NCI-H187 (cell line): ENCODE results near the gene IL5RA.

Source experiments
- DNase-seq, 2 experiments: peaks; one replicate each; lab custom pipeline; 2025; lab: John Stamatoyannopoulos, UW

IL5RA gene

GRCh38 chr3:3065876-3066275 is 44.3 kb downstream of the IL5RA start:
- DNase-seq: no peak

GRCh38 chr3:3064297-3064696 is 45.9 kb downstream of the IL5RA start:
- no peak for DNase-seq

GRCh38 chr3:3059645-3060044 is 50.5 kb downstream of the IL5RA start:
- no peak for DNase-seq

DNA sequence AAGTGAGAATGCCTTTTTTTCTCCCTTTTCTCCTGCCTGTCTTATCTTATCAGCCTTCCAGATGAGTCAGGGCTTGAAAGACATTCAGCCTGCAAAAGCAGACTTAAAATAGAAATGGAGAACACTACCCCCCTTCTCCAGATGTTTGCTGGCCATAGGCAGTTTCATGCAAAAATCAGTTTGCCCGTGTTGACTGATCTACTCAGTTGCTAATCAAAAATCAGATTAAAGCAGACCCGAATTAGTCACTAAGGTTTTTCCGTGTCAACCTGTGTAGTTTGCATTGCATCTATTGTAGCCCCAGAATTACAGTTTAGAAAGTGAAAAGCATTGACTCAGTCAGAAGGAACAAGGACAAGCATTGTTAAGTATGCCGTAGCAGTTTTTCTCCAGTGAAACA is 56.2 kb downstream of the IL5RA start:
- no peak for DNase-seq

DNA sequence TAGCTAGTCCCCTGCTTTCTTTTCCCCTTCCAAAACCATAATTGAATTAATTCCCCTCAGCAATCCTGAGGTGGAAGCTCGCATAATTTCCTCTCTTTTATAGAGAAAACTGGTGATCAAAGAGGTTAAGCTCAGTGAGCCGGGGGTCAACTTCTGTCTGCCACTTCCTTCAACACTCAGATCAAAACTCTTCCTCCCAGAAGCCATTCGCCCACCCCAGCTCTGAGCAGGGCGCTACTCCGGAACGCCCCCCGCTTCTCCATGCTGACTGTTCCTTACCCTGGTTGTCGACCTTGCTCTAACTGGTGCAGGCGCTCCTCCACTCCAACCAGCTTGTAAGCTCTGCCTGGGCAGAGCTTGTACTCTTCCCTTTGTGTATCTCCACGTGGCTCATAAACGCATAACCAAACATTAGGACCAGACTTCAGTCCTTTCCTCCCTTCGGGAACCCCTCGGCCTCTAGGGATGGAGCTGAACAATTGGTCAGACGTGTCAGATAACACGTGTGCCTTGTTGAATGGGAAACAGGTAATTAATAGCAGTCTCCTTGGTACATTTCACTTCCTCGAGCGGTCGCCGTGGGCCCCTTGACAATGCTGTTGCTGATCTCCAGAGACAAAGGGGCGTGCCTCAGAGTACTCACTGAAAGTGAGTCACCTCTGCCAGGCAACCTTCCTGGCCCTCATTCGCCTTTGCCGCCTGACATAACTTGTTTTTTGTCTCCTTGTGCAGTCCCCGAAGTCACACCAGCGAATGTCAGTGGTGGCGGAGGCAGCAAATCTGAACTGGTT is 71.8 kb downstream of the IL5RA start:
- DNase-seq: no peak

- DNase-seq: no peak
Measured at GRCh38 chr3:3037156-3037555, 73.0 kb downstream of the IL5RA start.

DNA sequence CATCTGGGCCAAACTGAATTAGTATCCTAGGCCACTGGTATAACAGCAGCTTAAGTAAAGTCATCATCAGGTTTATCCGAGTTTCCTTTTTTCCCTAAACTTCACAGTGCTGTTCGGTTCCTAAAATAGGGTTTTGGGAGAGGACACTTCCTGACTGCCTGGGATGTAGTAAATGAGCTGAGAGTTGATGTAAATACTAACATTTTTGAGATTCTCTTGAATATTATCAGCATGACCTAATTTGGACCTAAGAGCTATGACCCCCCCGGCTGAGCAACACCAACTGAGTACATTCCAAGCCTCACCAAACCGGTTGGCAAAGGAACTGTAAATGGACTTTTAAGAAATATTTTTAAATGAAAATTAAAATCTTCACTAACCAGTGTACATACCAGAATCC is 78.8 kb downstream of the IL5RA start:
- DNase-seq: no peak

- DNase-seq: no peak
Measured at GRCh38 chr3:3027976-3028567, 82.1 kb downstream of the IL5RA start.

- no peak for DNase-seq
Measured at GRCh38 chr3:3023111-3023745, 86.9 kb downstream of the IL5RA start.

GRCh38 chr3:3020209-3020608 is 90.0 kb downstream of the IL5RA start:
- no peak for DNase-seq
